Testis (tissue), 2 donors: ENCODE measurements around the gene EXOC2.

Experiments
- CTCF ChIP-seq, 3 experiments: fragments of 450-650 bp in 2 of 3; fragments of 200-600 bp in 1 of 3; sonication (generic) in 1 of 3; IDR thresholded peaks; one replicate each; pipeline ENCODE4 v1.5.1; 2016 to 2019; ENCODE audit warnings: antibody characterized with exemption in 3 of 3, mild to moderate bottlenecking in 2 of 3, moderate library complexity in 1 of 3
- POLR2A ChIP-seq: fragments of 450-650 bp; IDR thresholded peaks from one replicate; pipeline ENCODE4 v1.6.1; 2017; ENCODE audit warnings: antibody characterized with exemption, mild to moderate bottlenecking, moderate library complexity

- TF ChIP-seq CTCF (IDR thresholded peaks at IDR 0.05): no peak
- TF ChIP-seq POLR2A: no peak
Measured at GRCh38 chr6:527989-528673, 164.8 kb downstream of the EXOC2 start.
